T-helper 17 cell (primary cell): ENCODE measurements around the gene OTUD6A. TPM values are rescaled to one million over a fixed set of nuclear protein-coding genes. Genes with fewer than 3 reads are reported as not detected.

Experiments used
- ATAC-seq: fragments of 150-1000 bp; cut with Tn5 transposase; 2 replicates; pipeline ENCODE4 v1.10.0; 2021; ENCODE audit warnings: mild to moderate bottlenecking, moderate library complexity
- DNase-seq, 3 donors: peaks; one replicate each; pipeline versions ENCODE4 v3.0.0 to v3.0.0-alpha.2; 2020 to 2021
- H3K9me3 ChIP-seq: one replicate; pipeline ENCODE4 v1.7.0; 2013; ENCODE audit warnings: low read length, mild to moderate bottlenecking; ENCODE audit not compliant: control insufficient read depth, poor library complexity, severe bottlenecking
- H3K27ac Mint-ChIP-seq: one replicate; pipeline ENCODE4 v1.8.0; 2022; ENCODE audit warnings: mild to moderate bottlenecking, moderate library complexity, mixed read lengths
- H3K27me3 Mint-ChIP-seq: one replicate; pipeline ENCODE4 v1.8.0; 2022; ENCODE audit warnings: mixed read lengths
- H3K36me3 Mint-ChIP-seq: one replicate; pipeline ENCODE4 v1.8.0; 2022; ENCODE audit warnings: low read depth, mixed read lengths
- H3K4me1 Mint-ChIP-seq: one replicate; pipeline ENCODE4 v1.8.0; 2022; ENCODE audit warnings: mild to moderate bottlenecking, mixed read lengths
- H3K4me3 Mint-ChIP-seq: one replicate; pipeline ENCODE4 v1.8.0; 2022; ENCODE audit warnings: mild to moderate bottlenecking, moderate library complexity, mixed read lengths
- total RNA-seq, 4 donors: library from RNA in 2 of 4; stranded (reverse) in 2 of 4; gene quantifications; one replicate each; pipeline ENCODE4 v1.2.3 and lab custom pipeline; 2022 to 2026

OTUD6A gene
- total RNA-seq, 2 donors from 2014 or later: not detected

GRCh38 chrX:70038515-70038914 is 23.7 kb upstream of the OTUD6A start:
- no peak overlapping the region for H3K4me3 Mint-ChIP-seq
- peaks cover 3% of the 10 kb centered on the region for H3K4me1 Mint-ChIP-seq
- no peaks in the 10 kb centered on the region for H3K36me3 Mint-ChIP-seq
- no peaks in the 10 kb centered on the region for H3K27me3 Mint-ChIP-seq
- no peaks in the 10 kb centered on the region for H3K9me3 ChIP-seq
- no peak for DNase-seq
- no peak for ATAC-seq
- no peak overlapping the region for H3K27ac Mint-ChIP-seq

GRCh38 chrX:70038951-70039350 is 23.3 kb upstream of the OTUD6A start:
- Mint-ChIP-seq H3K4me3 (no peak overlapping the region), H3K36me3 (no peaks in the 10 kb centered on the region), H3K27ac (no peak overlapping the region), H3K27me3 (no peaks in the 10 kb centered on the region), H3K4me1 (peaks cover 1% of the 10 kb centered on the region)
- DNase-seq (no peak), ATAC-seq (no peak)
- no peaks in the 10 kb centered on the region for H3K9me3 ChIP-seq

GRCh38 chrX:70039758-70040157 is 22.5 kb upstream of the OTUD6A start:
- no peaks in the 10 kb centered on the region for H3K4me1 Mint-ChIP-seq
- H3K4me3 Mint-ChIP-seq: no peak overlapping the region
- no peak for ATAC-seq

GRCh38 chrX:70041993-70042392 is 20.3 kb upstream of the OTUD6A start:
- DNase-seq: no peak
- no peak overlapping the region for H3K27ac Mint-ChIP-seq
- H3K4me1 Mint-ChIP-seq: no peaks in the 10 kb centered on the region
- H3K9me3 ChIP-seq: no peaks in the 10 kb centered on the region
- no peaks in the 10 kb centered on the region for H3K27me3 Mint-ChIP-seq
- ATAC-seq: no peak
- H3K36me3 Mint-ChIP-seq: no peaks in the 10 kb centered on the region
- no peak overlapping the region for H3K4me3 Mint-ChIP-seq

More at GRCh38 chrX:70039758-70040157, 22.5 kb upstream of the OTUD6A start:
- no peaks in the 10 kb centered on the region for H3K9me3 ChIP-seq
- H3K27ac Mint-ChIP-seq: no peak overlapping the region
- no peaks in the 10 kb centered on the region for H3K36me3 Mint-ChIP-seq
- DNase-seq: no peak
- no peaks in the 10 kb centered on the region for H3K27me3 Mint-ChIP-seq

- Mint-ChIP-seq H3K27me3 (no peaks in the 10 kb centered on the region), H3K36me3 (no peaks in the 10 kb centered on the region), H3K27ac (no peak overlapping the region), H3K4me1 (no peaks in the 10 kb centered on the region), H3K4me3 (no peak overlapping the region)
- H3K9me3 ChIP-seq: no peaks in the 10 kb centered on the region
- no peak for ATAC-seq
- DNase-seq: no peak
Observed at GRCh38 chrX:70042399-70043371, 19.6 kb upstream of the OTUD6A start.

- ATAC-seq (no peak), DNase-seq (no peak)
- Mint-ChIP-seq H3K4me1 (no peaks in the 10 kb centered on the region), H3K27ac (no peak overlapping the region), H3K36me3 (no peaks in the 10 kb centered on the region), H3K27me3 (peaks cover 4% of the 10 kb centered on the region), H3K4me3 (no peak overlapping the region)
- H3K9me3 ChIP-seq: no peaks in the 10 kb centered on the region
Observed at GRCh38 chrX:70043685-70044084, 18.6 kb upstream of the OTUD6A start.

- no peaks in the 10 kb centered on the region for H3K9me3 ChIP-seq
- H3K4me1 Mint-ChIP-seq: no peaks in the 10 kb centered on the region
- ATAC-seq (no peak), DNase-seq (no peak)
- H3K36me3 Mint-ChIP-seq: no peaks in the 10 kb centered on the region
- H3K27ac Mint-ChIP-seq: no peak overlapping the region
- H3K4me3 Mint-ChIP-seq: no peak overlapping the region
- peaks cover 5% of the 10 kb centered on the region for H3K27me3 Mint-ChIP-seq
Observed at GRCh38 chrX:70044541-70045245, 17.6 kb upstream of the OTUD6A start.

GRCh38 chrX:70046978-70047377 is 15.3 kb upstream of the OTUD6A start:
- no peak for DNase-seq
- Mint-ChIP-seq H3K4me1 (no peaks in the 10 kb centered on the region), H3K27me3 (peaks cover 5% of the 10 kb centered on the region), H3K36me3 (no peaks in the 10 kb centered on the region), H3K4me3 (no peak overlapping the region), H3K27ac (no peak overlapping the region)
- H3K9me3 ChIP-seq: no peaks in the 10 kb centered on the region
- ATAC-seq: no peak

- Mint-ChIP-seq H3K27me3 (peaks cover 5% of the 10 kb centered on the region), H3K4me1 (no peaks in the 10 kb centered on the region), H3K4me3 (no peak overlapping the region), H3K27ac (no peak overlapping the region), H3K36me3 (peaks cover 3% of the 10 kb centered on the region)
- no peaks in the 10 kb centered on the region for H3K9me3 ChIP-seq
- ATAC-seq (no peak), DNase-seq (no peak)
Observed at GRCh38 chrX:70049406-70049805, 12.9 kb upstream of the OTUD6A start.

GRCh38 chrX:70049925-70050324 is 12.3 kb upstream of the OTUD6A start, which contains the start of gene AWAT2:
Gene AWAT2, minus strand, starts transcription at chrX:70049938. Its CDS starts 6 bp downstream, at chrX:70049932.
- ATAC-seq: no peak
- H3K27me3 Mint-ChIP-seq: peaks cover 5% of the 10 kb centered on the region
- H3K9me3 ChIP-seq: no peaks in the 10 kb centered on the region
- H3K4me1 Mint-ChIP-seq: no peaks in the 10 kb centered on the region
- DNase-seq: no peak
- H3K36me3 Mint-ChIP-seq: peaks cover 3% of the 10 kb centered on the region
- no peak within 1 kb of the TSS for H3K27ac Mint-ChIP-seq
- H3K4me3 Mint-ChIP-seq: no peak within 1 kb of the TSS

GRCh38 chrX:70052895-70053615 is 9.2 kb upstream of the OTUD6A start:
- H3K4me1 Mint-ChIP-seq: no peaks in the 10 kb centered on the region
- no peak overlapping the region for H3K4me3 Mint-ChIP-seq
- H3K9me3 ChIP-seq: no peaks in the 10 kb centered on the region
- peaks cover 3% of the 10 kb centered on the region for H3K36me3 Mint-ChIP-seq
- DNase-seq (no peak), ATAC-seq (no peak)
- no peak overlapping the region for H3K27ac Mint-ChIP-seq
- H3K27me3 Mint-ChIP-seq: peaks cover 5% of the 10 kb centered on the region

GRCh38 chrX:70054391-70054790 is 7.9 kb upstream of the OTUD6A start:
- H3K9me3 ChIP-seq: no peaks in the 10 kb centered on the region
- DNase-seq: no peak
- Mint-ChIP-seq H3K4me3 (no peak overlapping the region), H3K27ac (no peak overlapping the region), H3K4me1 (no peaks in the 10 kb centered on the region), H3K27me3 (no peaks in the 10 kb centered on the region), H3K36me3 (peaks cover 3% of the 10 kb centered on the region)
- ATAC-seq: no peak

- Mint-ChIP-seq H3K27me3 (no peaks in the 10 kb centered on the region), H3K4me1 (no peaks in the 10 kb centered on the region), H3K27ac (no peak overlapping the region), H3K36me3 (no peaks in the 10 kb centered on the region), H3K4me3 (no peak overlapping the region)
- DNase-seq: no peak
- no peaks in the 10 kb centered on the region for H3K9me3 ChIP-seq
- ATAC-seq: no peak
Observed at GRCh38 chrX:70062961-70063550, 799 bp downstream of the OTUD6A start.
